Erythroblast (primary cell): ENCODE data around the gene UQCRQ.

Experiments
- GATA1 ChIP-seq: IDR thresholded peaks from 2 replicates; pipeline ENCODE4 v1.6.1; 2011; ENCODE audit warnings: low read depth, mild to moderate bottlenecking, control low read depth, low read length, moderate library complexity
- POLR2A ChIP-seq: IDR thresholded peaks from 2 replicates; pipeline ENCODE4 v1.6.1; 2011; ENCODE audit warnings: mild to moderate bottlenecking, low read length

- TF ChIP-seq POLR2A: no peak
- TF ChIP-seq GATA1: no peak
These were observed 35.2 kb upstream of the UQCRQ start for GRCh38 chr5:132831095-132831860.
